Measurements from ENCODE around the gene KLF6.

KLF6 gene

DNA sequence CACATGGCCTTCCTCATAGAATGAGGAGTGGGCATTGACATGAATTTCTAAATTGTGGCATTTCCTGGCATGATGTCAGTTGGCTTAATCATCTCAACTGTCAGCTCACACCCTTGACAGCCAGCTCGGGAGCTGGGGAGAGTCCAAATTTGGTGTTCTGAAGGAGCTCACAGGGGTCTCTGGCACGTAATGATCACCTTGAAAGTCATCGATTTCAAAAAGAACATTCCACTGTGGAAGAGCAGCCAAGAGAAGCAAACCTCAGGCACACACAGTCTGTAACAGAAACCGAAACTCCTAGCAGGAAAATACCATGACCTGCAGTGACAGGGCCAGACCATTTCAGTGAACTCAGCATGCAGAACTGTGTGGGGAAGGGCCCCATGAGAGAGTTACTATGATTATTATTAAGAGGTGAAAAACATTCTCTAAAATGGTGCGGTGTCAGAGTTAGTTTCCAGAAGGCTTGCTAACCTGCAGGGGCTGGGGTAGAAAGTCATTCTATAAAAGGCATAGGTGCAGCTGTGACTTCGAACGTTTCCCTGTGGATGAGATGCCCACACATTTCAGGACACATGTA lies 26.4 kb upstream of the KLF6 start:
- no peak for DNase-seq (ENCODE audit: low read depth)

DNA sequence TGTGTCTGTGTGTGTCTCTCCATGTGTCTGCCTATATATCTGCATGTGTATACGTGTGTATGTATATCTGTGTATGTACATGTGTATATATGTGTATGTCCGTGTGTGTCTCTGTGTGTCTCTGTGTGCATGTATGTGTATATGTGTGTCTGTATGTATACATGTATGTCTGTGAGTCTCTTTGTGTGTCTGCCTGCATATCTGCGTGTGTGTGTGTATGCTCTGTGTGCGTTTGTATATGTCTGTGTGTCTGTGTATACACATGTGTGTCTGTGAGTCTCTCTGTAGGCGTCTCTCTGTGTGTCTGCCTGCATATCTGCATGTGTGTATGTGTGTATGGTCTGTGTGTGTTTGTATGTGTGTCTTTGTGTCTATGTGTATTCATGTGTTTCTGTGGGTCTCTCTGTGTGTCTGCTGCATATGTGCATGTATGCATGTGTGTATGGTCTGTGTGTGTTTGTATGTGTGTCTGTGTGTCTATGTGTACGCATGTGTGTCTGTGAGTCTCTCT lies 23.7 kb upstream of the KLF6 start:
- no peak for DNase-seq (ENCODE audit: low read depth)

DNA sequence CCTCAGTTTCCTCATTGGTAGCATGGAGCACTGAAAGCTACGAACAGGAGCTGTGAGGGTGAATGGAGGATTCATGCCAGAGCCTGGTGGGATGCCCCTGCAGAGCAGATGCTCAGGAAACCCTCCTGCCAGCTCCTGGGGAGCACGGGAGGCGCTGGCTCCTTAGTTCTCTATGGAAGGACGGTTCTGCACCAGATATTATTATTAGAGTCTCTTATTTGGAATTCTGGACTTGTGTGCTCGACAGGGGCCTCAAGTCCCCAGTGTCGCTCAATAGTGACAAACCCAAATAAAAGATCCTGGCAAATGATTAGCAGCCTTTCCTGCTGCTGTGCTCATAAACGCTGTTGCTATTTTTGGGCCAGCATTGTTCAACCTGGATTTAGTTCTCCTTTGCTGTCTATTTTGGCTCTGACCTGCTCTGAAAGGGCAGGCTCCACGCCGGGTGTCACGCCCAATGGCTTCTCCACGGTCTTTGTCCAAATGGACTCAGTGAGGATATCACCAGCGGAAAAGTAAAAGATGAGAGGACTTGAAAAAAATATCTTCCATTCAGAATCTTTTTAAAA lies 23.0 kb upstream of the KLF6 start:
- DNase-seq (ENCODE audit: low read depth): no peak

DNA sequence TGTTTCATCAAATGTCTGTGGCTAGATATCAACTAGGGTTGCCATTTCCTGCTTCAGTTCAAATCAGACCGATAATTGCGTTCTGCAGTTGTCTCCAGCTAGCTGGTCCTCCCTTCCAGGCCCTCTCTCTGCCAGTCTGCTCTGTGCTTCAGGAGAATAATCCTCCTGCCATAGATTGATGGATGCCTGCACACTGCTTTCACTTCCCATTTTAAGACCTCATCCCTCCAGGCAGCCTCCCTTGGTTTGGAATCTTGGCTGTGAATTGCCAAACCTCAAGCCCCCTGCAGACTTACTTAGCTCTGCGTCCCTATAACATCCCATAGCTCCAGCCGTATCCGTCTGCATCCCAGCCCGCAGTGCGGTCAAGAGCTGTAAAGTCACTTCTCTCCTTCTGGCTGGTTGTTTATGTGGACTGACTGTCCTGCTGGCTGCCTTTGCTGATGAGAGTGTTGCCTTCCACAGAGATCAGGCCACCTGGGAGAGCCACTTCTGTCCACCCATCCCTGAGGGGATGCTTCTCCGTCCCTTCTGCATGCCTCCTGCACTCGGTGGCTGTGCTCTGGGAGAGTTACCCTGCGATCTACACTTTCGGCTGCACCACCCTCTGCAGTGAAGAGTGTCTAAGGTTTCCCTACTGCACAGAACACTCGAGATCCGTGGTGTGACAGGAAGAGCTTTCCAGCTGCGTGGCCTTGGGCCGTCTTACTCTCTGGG lies 22.4 kb upstream of the KLF6 start:
- no peak for DNase-seq (ENCODE audit: low read depth)

DNA sequence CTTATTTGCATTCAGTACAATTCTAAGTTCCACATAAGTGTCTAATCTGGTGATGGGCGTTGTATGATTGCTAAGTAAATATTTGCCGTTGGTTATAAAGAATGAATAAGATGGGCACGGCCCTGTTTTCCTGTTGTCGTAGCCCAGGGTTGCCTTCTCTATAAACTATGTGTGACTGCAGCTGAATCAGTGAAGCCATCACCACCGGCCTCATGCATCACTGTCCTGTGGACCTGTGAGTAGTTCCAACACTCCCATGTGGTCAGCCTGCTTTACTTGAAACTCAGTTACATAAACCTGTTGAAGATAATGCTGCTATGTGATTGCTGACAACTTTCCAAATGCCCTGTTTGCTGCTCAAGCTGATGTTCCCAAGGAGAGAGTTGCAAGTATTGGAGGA lies 21.6 kb upstream of the KLF6 start:
- no peak for DNase-seq (ENCODE audit: low read depth)

DNA sequence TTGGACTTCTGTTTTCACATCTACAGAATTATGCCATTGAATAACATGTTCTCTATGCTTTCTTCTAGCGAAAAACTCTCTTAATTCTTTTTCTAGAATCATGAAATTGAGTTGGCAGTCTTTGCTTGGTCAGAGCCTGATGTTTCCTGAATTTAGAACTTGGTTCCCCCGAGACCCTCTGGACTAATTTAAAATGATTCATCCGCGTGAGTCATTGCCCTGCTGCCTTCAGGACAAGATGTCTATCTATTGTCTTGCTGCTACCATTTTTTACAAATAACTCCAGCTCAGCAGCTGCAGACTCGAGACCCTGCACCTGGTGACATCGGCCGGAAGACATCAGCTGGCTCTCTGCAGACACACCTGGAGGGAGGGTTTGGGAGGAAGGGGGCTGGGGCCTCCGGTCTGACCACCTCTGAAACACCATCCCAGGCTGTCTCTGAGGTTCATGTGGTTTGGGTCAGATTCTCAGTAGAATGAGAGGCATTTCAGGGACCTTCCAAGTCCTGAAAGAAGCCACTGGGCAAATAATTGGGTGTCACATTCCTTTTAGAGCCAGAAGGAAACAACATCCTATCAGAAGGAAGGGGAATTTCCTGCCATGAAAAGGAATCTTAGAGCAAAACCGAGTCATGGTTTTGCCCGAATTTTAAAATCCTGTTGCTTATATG lies 20.9 kb upstream of the KLF6 start:
- no peak for DNase-seq (ENCODE audit: low read depth)

DNA sequence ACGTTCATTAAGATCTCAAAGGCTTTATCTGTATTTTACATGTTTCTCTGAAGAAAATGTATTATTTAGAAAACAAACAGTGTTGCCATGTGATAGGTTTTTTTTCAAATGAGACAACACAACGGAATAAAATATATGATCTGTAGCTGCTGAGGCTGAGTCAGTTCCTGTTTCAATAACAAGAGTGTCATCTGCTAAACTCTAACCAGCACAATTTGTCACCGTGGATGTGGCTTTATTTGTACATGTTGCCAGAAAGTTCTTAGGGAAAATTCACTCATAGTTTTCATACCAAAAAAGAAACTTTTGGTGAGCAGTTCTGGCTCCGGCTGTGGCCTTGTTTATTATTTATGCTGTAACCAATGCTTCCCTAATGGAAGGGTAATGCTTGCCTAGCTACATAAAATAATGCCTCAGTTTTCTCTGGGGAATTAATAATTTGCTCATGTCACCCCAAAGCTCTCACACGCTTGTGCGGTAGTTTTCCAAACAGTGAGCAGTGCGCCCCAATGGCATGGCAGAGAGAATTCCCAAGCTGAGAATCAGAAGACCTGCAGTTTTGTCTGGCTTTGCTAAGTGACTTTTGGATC lies 20.3 kb upstream of the KLF6 start:
- DNase-seq (ENCODE audit: low read depth): no peak

DNA sequence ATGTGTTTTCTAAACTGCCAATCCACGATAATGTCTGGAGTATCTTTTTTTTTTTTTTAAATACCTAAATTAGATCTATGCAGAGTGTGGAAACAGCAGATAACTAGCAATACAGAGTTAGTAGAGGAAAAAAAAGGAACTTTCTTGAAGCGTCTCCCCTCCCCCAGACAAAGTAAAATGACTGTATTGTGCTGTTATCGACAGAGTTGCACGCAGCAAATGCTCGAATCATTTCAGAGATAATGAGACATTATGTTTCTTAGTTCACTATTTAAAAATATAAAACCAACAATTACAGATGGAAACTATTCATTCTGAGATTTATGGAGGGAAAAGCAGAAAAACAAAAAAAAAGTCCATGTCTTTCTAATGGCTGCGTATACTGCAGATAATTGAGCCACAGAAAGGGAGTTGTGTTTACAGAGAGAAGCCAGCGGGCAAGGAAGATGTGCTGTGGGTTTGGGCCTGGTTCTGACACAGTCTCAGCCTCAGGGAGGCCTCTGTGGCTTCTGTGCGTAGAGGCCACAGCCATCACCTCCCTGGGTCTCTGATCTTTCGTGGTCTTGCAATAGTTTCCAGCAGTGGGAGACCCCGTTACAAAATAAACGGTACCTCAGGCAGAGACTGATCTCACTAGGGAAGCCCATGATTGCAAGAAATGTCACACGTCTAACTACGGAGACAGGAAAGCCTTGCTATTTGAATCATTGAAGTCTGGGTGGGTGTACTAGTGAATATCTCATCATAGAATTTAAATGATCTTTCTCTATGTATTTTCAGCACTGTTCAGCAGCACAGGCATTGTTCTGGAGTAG lies 19.1 kb upstream of the KLF6 start:
- DNase-seq (ENCODE audit: low read depth): no peak

DNA sequence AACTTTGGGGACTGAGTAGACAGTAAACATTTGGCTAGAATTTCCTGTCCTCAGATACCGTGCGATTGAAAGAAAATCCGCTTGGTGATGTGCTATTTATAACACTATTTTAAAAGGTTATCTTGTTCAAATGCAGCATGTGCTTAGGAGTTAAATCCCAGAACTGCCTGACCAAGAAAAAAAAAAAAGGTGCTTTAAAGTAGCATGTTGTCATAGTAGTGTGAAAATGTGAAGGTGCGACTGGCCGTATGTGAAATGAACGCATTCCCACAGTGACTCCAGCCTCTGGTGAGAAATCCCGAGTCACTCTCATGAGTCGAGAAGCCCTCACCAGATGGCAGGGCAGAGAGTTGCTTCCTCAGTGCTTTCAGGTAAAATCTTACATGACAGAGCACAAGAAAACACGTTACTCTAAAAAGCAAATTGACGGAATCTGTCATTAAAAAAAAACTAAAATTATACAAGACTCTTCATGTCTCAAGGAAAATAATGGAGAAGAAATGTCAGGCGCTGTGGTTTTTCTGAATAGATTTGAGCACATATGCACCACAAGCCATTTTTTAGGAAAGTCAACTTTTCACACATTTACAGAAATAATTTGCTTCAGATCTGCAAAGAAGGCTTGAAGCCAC lies 18.4 kb upstream of the KLF6 start:
- DNase-seq (ENCODE audit: low read depth): no peak

DNA sequence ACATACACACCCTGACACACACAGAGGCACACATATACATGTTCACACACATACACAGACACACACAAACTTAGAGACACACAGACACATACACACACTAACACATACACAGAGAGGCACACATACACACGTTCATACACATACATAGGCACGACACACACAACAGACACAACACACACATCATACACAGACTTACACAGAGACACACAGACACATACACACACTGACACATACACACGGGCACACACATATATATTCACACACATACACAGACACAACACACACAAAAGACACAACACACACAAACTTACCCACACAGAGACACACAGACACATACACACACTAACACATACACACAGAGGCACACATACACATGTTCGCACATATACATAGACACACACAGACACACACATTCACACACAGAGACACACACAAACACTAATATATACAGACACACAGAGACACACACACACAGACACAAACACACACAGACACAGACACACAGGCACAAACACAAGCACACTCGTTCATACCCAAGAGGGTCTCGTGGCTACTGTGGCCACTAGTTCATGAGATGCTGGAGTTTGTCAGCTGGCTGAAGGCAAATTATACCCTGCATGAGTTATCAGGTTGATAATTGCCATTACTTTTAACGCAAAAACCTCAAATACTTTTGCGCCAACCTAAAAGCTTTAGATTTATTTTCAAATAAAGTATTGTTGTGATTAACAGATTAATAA lies 17.7 kb upstream of the KLF6 start:
- no peak for DNase-seq (ENCODE audit: low read depth)

DNA sequence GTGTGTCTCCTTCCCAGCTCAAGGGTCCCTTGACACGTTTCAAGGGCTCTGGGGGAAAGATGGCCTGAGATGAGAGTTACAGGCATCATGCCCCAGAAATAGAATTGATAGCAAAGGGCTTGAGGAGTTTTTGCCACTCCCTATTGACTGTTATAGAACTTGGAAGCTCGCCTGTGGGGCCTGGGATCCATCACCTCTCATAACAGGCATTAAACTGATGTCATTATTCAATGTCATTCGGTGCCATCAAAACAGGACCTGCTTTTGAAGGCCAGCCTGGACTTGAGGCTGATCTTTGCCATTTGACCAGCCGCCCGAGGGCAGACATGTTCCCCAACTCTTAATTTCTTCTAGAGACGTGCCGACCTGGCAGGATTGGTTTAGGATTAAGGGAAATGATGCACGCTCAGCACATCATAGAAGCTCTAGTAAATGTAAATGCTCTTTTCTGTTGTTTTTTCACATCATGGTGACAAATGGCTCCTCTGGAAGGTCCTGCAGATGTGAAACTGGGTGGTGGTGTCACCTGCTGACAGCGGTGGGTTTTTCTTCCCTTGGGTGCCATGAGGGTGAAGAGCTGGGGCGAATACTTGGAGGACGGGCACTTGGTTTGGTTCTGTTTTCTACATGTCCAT lies 16.7 kb upstream of the KLF6 start:
- DNase-seq (ENCODE audit: low read depth): no peak

DNA sequence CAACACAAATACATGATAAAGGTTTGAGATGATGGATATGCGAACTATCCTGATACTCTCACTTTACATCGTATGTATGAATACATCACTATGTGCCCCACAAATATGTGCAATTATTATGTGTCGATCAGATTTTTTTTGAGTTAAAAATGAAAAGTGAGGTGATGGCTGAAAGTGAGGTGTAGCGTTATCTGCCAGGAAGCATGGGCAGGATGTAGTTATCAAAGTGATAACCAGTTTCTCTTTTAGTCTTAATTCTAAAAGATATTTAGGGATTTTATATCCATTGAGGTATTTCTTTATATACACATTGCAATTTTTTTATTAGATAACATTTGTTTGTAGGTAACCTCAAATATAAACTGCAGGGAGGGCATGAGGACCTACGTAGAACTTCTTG lies 15.6 kb upstream of the KLF6 start:
- DNase-seq (ENCODE audit: low read depth): no peak

DNA sequence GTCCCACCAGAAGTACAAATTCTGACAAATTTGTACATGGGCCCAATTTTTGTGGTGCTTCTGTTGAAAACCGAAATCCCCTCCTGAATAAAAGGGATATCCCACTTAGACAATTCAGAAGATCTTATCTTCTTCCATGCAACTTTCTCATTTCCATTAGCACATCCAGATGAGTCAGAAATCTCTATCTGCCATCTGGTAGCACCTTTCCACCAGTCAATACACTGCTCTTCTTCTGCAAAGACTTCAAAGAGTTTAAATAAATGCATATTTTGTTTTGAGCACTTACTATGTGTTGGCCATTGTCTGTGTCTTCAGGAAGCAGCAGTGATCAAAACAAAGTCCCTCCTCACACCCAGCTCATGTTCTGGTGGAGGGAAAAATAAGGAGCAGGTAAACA lies 12.7 kb upstream of the KLF6 start:
- no peak for DNase-seq (ENCODE audit: low read depth)

DNA sequence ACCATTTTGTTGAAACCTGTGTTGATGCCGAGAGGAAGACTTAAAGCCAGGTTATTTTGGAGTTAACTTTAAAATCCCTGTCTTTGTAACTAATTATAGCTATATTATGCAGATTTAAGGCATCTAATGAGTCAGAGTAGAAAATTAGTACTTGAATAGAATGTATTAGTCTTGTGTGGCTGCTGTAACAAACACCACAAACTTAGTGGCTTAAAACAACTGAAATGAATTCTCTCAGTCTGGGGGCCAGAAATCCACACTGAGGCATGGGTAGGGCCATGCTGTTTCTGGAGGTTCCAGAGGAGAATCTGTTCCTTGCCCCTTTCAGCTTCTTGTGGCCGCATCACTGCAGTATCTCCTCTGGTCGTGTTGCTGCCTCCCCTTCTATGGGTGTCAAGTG lies 8.5 kb upstream of the KLF6 start:
- no peak for DNase-seq (ENCODE audit: low read depth)

DNA sequence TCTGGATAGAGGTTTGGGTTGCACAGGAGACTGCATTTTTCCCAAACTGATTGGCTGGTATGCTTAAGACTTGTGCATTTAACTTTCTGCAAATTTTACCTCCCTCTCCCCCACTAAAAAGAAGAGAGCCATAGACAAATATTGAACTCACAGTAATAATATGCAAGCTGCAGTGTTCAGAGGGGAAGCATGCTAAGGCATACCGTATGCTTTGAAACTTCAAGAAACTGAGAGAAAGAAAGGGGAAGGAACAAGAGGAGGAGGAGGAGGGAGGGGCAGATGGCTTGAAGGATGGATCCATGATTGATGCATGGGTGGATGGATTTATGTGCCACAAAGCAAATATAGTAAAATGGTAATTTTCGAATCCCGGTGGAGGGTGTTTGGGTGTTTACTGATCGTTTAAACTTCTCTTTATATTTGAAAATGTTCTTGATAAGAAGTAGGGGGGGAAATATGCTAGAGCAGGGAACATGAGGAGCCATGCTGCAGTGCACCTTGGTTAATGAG lies 7.8 kb upstream of the KLF6 start:
- no peak for DNase-seq (ENCODE audit: low read depth)

DNA sequence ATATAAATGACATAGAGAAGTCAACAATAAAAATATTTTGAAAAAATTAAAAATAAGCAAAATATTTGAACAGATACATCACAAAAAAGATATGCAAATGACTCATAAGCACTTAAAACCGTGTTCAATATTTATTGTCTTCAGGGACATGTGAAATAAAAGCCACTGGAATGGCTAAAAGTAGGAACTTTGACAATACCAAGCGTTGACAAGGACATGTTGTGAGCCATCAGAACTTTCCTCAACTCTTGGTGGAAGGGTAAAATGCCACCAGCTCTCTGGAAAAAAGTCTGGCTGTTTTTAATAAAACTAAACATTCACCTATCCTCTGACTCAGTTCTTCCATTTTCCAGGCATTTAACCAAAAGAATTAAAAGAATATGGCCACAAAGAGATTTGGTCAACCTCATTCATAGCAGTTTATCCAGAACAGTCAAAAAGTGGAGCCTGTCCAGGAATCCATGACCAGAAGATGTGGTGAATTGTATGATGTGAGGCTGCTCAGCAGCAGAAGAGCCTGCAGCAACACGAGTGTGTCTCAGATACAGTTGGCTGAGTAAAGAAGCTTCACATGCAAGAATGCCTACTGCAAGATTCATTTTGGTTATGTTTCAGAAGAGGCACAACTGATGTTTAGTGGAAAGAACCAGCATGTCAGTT lies 7.1 kb upstream of the KLF6 start:
- no peak for DNase-seq (ENCODE audit: low read depth)

DNA sequence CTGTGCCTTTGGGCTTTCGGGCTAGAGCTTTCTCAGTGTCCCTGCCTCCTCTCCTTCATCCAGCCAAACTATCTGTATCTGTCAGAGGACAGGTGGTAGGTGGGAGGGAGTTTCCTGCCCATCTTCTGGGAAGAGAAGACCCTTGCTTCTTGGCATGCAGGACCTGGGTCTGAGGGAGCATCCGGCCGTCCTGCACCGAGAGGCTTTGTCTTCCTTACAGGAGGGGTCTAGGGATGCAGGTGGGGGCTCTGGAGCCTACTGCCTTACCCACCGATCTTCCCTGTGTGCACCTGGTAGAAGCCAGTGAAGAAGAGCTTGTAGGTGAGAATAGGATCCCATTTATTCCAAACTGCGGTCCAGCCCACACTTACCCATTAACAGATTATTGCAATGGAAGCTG lies 5.8 kb upstream of the KLF6 start:
- no peak for DNase-seq (ENCODE audit: low read depth)

DNA sequence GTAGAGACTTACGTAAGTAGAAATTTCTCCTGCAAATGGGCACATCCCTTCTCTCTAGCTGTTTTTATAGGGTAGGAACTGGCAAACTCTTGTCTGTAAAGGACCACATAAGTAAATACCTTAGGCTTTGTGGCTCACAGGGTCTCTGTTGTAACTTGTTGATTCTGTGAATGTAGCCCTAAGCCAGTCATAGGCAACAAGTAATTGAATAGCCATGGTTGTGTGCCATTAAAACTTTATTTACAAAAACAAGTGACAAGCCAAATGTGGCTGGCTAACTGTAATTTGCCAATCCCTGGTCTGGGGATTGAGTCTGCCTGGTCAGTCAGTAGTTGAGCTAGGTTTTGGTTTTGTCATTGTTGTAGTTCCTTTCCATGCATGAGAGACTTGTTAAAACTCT lies 5.3 kb upstream of the KLF6 start:
- no peak for DNase-seq (ENCODE audit: low read depth)

DNA sequence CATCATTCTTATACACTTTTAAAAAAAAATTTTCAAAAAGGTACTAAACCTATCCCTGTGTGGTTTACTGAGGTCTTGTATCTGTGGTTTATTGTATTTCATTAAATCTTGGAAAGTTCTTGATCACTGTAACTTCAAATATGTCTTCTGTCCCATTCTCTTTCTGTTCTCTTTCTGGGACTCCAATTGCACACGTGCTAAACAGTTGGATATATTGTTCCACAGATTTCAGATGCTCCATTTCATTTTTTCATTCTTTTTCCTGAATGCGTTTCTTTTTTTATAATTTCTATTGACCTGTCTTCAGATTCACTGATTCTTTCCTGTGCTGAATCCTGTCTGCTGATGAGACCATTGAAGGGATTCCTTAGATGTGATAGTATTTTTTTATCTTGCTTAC lies 4.6 kb upstream of the KLF6 start:
- DNase-seq (ENCODE audit: low read depth): no peak

All from stimulated activated CD8-positive, alpha-beta memory T cell treated with anti-CD3 and anti-CD28 coated beads, Interleukin-4, amount 100 ng/mL, for 24 hours (primary cell).